Endothelial cell of umbilical vein (primary cell): ENCODE results near the gene C19orf44.

Source experiments
- EZH2 ChIP-seq: IDR thresholded peaks from 2 replicates; pipeline ENCODE4 v1.6.1; 2012; ENCODE audit warnings: borderline replicate concordance, low read depth, mild to moderate bottlenecking, moderate library complexity, low read length, inconsistent platforms; ENCODE audit not compliant: severe bottlenecking
- MYC ChIP-seq: IDR thresholded peaks from one replicate; pipeline ENCODE4 v1.6.1; 2011; ENCODE audit warnings: mild to moderate bottlenecking, low read depth, low read length
- POLR2AphosphoS5 ChIP-seq: IDR thresholded peaks from 2 replicates; pipeline ENCODE4 v1.6.1; 2012; ENCODE audit warnings: low read depth, mild to moderate bottlenecking, control low read depth, low read length, moderate library complexity; ENCODE audit not compliant: insufficient read depth
- TF ChIP-seq, protein P1 (sequence below), 2 donors: IDR thresholded peaks; 1 replicate in 1 of 2; 2 replicates in 1 of 2; pipeline ENCODE4 v1.5.1; 2011; ENCODE audit warnings: low read length in 2 of 2, mild to moderate bottlenecking in 2 of 2, moderate library complexity in 2 of 2, control low read depth in 1 of 2, inconsistent platforms in 1 of 2, low read depth in 1 of 2; ENCODE audit not compliant: insufficient read depth in 1 of 2; ENCODE audit errors: extremely low read depth in 1 of 2
- TF ChIP-seq, protein P2 (sequence below): IDR thresholded peaks from 2 replicates; pipeline ENCODE4 v1.6.1; 2011; ENCODE audit not compliant: insufficient read depth, insufficient read length

DNA sequence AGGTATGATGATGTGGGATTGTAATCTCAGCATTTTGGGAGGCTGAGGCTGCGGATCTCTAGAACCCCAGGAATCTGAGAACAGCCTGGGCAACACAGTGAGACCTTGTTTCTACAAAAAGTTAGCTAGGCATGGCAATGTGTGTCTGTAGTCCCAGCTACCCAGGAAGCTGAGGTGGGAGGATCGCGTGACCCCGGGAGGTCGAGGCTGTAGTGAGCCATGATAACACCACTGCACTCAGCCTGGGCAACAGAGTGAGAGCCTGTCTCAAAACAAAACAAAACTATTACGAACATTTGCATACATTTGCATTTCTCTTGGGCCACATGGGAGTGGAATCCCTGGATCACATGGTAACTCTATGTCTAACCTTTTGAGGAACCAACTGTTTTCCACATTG is 1.6 kb downstream of the C19orf44 start:
- TF ChIP-seq, protein P1, sequence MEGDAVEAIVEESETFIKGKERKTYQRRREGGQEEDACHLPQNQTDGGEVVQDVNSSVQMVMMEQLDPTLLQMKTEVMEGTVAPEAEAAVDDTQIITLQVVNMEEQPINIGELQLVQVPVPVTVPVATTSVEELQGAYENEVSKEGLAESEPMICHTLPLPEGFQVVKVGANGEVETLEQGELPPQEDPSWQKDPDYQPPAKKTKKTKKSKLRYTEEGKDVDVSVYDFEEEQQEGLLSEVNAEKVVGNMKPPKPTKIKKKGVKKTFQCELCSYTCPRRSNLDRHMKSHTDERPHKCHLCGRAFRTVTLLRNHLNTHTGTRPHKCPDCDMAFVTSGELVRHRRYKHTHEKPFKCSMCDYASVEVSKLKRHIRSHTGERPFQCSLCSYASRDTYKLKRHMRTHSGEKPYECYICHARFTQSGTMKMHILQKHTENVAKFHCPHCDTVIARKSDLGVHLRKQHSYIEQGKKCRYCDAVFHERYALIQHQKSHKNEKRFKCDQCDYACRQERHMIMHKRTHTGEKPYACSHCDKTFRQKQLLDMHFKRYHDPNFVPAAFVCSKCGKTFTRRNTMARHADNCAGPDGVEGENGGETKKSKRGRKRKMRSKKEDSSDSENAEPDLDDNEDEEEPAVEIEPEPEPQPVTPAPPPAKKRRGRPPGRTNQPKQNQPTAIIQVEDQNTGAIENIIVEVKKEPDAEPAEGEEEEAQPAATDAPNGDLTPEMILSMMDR (IDR thresholded peaks at IDR 0.05; ENCODE audit: extremely low read depth in 1 of 2, insufficient read depth in 1 of 2, low read depth in 1 of 2, low read length in 2 of 2): no peak
- TF ChIP-seq MYC (no peak), EZH2 (no peak), POLR2AphosphoS5 (no peak)
- TF ChIP-seq, protein P2, sequence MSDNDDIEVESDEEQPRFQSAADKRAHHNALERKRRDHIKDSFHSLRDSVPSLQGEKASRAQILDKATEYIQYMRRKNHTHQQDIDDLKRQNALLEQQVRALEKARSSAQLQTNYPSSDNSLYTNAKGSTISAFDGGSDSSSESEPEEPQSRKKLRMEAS: no peak
